ENCODE measurements around the gene CAV1.

DNA sequence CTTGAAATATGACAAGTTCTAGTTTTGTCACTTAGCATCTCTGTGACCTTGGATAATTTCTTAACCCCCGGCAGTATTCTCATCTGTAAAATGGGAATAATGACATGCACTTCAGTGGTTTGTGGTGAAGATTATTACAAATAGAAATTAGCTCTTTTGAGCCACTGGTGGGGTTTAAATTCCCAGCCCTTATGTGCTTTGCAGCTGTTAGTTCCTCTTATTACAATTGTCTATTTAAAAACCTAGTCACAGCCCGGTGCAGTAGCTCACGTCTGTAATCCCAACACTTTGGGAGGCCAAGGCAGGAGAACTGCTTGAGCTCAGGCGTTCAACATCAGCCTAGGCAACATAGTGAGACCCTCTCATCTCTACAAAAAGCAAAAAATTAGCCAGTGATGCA lies 30.1 kb downstream of the CAV1 start:
- TF ChIP-seq POLR2AphosphoS5 (IDR thresholded peaks at IDR 0.05; ENCODE audit: borderline replicate concordance, low read depth, low read length) (no peak), EZH2 (IDR thresholded peaks at IDR 0.05) (no peak), FOXP2 (optimal IDR thresholded peaks at IDR 0.05; ENCODE audit: control extremely low read depth, extremely low read length, insufficient read depth) (no peak)
